ENCODE measurements around the gene MAP2K4.

Gene MAP2K4

DNA sequence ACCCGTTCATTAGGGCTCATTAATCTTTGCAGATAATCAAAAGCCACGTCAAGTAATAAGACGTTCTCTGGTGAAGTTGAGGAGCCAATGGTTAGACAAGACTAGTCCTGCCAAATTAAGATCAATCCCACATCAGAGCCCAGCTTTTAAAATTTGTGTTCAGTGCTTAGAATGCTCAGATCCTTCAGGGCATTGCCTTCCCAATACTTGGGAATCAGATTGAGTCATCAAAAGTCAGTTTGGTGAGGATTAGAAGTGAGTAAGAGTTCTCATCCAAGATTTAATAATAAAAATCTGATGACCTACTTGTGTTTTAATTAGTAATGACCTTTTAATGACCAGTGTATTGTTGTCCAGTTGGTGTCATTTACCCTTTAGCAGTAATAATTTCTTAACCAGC lies 19.8 kb downstream of the MAP2K4 start:
- DNase-seq, result no peak

DNA sequence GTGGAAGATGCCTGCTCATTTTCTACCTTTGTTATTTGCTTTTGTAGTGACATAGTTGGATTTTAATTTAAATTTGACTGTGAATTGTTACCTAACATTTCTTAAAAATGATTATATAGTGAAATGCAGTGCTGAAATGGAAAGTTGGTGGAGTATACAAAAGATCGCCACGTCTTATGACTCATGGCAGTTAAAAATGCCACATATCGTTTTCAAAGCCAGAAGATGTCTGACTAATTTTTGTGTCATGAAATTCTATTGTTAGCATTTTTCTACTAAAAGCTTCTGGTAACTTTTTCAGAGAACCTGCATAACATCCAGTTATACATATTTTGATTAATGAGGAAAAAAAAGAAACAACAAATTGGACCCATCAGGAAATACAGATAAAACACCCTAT lies 20.6 kb downstream of the MAP2K4 start:
- no peak for DNase-seq

DNA sequence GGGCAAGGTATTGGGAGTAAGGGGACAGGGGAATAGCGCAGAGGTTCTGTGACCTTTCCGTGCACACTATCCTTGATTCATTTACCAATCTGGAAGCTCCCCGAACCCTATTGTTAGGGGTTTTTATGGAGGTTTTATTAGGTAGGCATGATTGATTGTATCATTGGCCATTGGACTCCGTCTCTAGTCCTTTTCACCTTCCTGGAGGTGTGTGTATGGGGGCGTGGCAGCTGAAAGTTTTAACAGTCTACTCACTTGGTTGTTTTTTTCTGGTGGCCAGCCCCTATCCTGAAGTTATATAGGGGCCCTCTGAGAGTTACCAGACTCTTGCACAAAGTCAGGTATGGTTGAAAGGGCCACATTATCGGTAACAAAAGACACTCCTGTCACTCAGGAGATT lies 23.0 kb downstream of the MAP2K4 start:
- DNase-seq, result no peak

DNA sequence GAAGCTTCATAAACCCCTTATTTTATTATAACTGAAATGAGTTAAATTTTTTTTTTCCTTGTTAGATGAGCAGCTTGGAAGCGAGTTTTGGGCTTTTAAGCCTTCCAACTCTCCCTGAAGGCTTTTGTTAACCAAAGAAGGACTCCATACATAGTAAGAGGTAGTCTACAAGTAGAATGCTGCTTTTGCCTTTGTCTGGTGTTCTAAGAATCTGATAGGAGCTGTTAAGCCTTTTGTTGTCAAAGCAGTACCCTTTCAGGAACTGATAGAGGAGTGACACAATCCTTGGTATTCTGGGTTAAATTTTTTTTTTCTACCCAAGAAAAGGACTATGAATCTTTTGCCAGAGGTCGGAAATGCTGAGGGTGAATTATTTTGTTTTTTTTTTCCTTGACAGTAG lies 26.1 kb downstream of the MAP2K4 start:
- no peak for DNase-seq

DNA sequence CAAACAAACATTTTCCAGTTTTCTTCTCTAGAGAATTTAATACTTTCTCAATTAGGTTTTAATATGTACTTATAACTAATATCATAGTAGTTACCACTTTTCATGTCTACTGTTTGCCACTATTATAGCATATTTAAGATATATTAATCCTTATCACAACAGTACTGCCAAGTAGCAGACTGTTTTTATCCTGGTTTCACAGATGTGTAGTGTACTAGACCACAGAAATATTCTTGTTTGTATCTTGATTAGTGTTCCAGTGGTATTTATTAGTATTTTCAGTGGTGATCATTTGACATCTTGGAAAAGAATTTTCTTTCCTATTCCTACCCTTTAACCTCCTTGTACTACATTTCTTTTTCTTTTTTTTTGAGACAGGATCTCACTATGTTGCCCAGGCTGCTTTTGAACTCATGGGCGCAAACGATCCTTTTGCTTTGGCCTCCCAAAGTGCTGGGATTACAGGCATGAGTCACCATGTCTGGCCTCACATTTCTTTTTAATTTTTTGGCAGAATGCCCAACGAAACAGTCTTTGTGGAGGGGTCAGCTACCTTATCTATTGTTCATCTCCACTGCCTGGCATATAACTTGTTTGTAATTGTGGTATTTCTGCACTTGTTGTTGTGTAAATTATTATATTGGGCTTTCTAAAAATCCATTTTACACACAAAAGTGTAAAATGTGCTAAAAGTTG lies 27.2 kb downstream of the MAP2K4 start:
- no peak for DNase-seq

DNA sequence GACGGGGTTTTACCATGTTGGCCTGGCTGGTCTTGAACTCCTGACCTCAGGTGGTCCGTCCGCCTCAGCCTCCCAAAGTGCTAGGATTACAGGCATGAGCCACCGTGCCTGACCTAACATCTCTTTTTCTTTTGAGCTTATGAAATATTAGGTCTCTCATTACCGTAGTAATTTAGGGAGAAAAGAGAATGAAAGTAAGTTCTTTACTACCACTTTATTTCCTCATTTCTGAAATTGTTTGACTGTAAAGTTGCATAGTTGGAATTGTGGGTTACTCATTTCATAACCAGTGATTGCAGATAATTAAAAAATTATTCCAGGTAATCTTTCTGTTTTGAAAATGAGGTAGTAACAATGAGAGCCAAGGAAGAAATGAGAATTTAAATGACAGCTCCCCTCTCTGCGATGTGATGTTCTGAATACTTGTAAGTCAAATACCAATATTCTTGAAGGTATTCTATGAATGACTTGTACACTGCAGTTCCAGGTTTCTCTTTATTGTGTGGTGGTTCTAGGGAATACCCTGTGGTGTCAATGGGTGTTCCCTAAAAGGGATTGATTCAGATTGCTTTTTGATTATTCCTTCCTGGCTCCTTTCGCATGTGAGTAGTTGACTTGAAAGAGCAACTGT lies 28.3 kb downstream of the MAP2K4 start:
- DNase-seq, result no peak

DNA sequence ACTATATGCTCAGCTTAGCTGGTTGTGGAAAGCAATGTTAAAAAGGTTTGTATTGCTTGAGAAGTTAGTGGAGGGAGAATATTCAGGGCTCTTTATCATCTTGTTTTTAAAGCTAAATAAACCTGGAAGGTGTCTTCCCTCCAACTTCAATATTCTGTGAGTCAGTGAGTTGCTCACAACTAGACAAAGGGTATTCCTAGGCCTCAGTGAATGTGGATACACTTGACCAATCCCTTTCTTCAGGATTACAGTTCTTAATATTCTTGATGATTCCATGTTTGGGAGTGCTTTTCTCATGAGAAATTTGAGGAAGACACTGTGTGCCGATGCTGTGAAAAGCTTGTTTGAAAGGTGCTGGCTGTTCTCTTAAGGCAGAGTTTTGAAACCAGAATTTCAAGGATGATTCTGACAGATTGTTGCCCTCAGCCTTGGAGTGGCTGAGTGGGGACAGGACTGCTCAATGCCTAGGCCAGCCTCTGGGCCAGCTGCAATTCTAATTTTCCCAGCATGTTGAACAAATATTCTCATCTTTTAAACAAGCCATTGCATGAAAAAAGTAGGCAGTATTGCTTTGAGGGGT lies 30.1 kb downstream of the MAP2K4 start:
- no peak for DNase-seq

DNA sequence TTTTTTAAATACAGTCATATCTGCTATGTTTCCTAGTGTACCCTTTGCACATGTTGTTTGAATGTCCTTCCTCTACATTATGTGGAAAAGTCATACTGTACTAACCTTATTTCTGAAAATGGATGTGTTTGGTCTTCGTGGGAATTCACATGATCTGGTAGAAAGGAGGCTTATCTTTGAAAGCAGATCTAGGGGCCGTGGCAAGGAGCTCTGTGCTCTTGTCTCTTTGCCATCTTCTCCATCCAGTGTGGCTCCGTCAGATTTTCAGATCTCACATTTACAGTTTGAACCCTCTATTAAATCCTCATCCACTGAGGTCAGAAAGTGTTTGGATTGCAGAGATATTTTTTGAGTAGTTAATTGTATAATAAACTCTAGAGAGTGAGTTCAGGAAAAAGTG lies 32.9 kb downstream of the MAP2K4 start:
- no peak for DNase-seq

DNA sequence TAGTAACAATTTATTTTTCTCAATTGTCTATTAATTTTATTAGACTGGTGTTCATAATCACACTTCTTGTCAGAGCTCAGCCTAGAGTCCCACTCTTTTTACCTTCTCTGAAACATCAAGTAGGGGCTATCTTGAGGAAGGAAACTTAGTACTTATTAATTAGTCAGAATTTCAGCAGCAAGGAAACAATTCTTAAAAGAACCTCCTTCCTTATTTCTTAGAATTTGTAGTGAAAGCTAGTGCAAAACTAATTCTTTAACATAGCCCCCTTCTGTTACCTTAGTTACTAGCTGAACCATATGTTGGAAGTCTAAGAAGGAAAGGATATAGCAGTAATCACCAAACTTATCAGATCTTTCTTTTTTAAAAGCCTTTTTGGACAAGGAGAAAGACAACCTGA lies 35.2 kb downstream of the MAP2K4 start:
- DNase-seq, result no peak

DNA sequence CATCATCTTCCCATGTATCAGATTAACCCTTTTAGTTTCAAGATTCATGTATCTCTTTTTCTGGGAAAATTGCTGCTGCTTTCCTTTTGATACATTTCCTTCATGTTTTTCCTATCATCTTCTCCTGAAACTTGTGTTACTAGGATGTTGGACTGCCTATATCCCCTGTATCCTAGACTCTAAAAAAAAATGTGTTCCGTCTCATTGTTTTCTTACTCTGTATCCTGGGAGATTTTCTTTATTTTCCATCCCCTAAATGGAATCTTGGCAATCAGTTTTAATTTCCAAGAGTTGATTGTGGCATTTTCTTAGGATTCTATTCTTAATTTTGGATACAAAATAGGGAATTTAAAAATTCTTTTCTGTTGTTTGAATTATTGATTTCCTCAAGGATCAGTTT lies 36.8 kb downstream of the MAP2K4 start:
- DNase-seq, result no peak

DNA sequence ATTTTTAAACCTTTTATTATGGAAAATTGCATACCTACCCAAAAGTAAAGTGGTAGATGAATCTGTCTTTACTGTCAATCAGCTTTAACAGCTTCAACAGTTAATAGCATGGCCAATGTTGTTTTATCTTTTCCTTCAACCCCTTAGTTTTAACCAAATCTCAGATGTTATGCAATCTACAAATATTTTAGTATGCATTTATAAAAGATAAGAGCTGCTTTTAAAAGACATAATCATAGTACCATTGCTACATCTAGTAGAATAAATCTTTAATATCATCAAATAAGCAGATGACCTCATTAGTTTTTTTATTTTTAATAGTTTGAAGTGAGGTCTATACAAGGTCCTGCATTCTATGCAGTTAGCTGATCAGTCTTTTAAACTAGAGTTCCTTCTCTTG lies 37.9 kb downstream of the MAP2K4 start:
- no peak for DNase-seq

DNA sequence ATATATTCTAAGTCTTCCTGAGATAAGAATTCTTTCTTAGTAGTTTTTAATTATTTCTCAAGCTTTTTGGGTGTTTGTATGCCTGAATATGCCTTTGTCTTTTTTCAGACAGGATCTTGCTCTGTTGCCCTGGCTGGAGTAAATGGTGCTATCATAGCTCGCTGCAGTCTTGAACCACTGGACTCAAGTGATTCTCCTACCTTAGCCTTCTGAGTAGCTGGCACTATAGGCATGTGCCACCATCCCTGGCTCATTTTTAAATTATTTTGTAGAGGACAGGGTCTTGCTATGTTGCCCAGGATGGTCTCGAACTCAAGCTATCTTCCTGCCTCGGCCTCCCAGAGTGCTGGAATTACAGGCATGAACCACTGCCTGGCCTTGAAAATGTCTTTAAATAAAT lies 41.6 kb downstream of the MAP2K4 start:
- no peak for DNase-seq

DNA sequence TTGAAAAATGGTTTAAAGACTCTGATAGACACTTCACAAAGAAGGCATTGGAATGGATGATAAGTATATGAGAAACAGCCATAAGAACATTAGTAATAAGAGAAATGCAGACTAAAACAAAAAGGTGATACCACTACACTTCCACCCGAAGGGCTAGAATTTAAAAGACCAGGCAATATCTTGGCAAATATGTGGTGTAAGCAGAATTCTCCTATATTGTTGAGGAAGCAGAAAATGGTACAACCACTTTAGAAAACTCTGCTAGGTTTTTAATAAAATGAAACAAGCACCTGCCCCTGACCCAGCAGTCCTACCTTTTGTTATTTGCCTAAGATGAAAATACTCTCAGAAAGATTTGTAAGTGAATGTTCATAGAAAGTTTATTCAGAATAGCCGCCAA lies 43.7 kb downstream of the MAP2K4 start:
- no peak for DNase-seq

DNA sequence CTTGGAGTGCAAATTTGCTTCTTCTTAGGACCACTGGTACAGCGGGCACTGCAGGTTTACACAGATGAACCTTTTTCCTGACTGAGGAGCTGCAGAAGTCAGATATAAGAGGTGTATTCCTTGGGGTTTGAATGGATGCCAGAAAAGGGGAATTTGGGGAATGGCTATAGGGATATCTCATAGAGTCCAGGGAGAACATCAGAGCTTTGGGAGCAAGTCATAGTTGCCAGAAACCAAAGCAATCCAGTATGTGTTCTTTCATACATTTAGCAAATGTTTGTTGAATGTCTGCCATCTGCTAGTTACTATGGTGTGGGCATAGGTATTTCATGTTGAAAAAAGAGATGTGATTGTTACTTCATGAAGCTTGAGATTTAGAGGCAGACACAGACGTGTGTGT lies 46.8 kb downstream of the MAP2K4 start:
- DNase-seq, result no peak

DNA sequence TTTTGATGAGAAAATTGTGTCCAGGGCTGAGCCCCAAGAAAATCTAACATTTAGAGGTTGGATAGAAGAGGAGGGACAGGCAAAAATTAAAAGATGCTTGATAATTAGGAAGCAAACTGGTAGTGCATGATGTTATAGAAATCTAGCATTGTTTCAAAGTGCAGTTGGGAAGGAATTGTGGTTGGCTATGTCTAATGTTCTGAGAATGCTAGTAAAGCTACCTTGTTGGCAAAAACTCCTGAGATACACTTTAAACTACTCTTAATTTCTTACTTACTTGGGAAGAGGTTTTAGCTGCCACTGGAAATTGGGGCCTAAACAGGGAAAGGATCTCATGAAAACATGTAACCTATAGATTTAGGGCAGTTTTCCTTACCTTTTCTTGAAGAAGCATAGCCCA lies 48.3 kb downstream of the MAP2K4 start:
- no peak for DNase-seq

DNA sequence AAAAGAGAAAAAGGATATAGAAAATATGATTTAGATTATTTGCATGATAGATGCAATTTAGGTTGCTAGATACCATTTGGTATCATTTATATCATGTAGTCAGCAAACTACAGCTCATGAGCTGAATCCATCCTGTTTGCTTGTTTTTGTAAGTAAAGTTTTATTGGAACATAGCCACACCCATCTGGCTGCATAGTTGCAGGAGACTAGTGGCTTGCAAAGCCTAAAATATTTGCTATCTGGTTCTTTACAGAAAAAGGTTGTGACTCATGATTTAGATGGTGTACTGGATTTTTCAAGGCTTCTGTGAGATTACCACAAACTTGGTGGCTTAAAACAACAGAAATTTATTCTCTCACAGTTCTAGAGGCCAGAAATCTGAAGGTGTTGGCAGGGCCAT lies 49.9 kb downstream of the MAP2K4 start:
- no peak for DNase-seq

DNA sequence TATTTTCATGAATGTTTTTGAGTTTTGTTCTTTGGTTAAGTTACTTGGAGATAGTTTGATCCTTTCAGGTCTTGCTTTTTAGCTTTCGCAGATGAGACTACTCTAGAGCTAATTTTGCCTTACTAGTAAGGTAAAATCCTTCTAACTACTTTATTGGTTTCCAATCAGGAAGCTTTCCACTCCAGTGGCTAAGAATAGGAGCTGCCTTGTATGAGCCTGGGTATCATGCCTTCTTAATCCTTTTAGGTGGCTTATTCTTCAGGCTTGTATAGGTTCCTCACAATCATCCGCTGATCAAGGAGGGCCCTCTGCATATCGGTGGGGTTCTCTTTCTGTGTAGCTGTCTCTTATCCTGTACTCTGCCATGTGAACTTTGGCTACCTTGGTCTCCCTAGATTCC lies 53.7 kb downstream of the MAP2K4 start:
- no peak for DNase-seq

DNA sequence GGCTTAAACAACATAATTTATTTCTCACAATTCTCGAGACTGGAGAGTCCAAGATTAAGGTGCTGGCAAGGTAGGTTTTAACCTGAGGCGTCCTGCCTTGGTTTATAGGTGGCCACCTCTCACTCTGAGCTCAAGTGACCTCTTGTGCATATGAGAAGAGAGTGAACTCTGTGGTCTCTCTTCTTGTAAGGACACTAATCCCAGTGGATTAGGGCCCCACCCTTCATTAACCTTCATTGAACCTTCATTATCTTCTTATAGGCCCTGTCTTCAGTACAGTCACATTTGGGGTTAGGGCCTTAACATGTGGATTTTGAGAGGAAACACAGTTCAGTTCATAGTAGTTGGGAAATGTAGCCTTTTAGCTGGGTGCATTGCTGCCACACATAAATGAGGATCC lies 57.1 kb downstream of the MAP2K4 start:
- DNase-seq, result no peak

DNA sequence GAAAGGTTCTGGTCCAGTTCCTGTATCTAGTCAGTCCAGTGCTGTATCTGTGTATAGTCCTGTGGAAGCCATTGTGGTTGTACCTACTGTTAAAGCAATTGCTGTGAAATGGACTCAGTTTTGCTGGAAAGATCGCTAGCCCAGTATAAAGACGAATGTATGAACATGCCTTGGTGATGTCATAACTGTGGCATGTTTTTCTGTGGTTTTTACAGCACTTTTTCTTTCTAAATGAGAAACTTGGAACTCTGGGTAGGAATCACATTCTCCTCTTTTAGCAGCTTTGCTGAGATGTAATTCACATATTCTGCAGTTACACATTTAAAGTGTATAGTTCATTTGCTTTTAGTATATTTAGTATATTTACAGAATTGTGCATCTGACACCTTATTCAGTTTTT lies 58.1 kb downstream of the MAP2K4 start:
- DNase-seq, result no peak

DNA sequence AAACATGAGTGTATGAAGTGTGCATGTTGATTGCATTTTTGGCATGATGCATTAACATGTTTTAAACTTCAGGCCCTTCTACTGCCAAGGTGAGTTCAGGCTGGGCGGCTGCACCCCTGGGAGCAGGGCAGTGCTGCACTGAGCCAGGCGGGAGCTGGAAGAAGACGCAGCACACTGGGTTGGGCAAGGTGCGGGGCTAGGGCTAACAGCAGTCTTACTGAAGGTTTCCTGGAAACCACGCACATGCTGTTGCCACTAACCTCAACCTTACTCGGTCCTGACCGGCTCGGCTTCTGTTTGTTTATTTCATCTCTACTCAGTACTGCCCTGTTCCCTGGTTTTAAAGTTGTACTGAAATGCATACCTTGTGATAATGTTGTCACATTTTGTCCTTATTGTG lies 61.0 kb downstream of the MAP2K4 start:
- DNase-seq, result no peak

DNA sequence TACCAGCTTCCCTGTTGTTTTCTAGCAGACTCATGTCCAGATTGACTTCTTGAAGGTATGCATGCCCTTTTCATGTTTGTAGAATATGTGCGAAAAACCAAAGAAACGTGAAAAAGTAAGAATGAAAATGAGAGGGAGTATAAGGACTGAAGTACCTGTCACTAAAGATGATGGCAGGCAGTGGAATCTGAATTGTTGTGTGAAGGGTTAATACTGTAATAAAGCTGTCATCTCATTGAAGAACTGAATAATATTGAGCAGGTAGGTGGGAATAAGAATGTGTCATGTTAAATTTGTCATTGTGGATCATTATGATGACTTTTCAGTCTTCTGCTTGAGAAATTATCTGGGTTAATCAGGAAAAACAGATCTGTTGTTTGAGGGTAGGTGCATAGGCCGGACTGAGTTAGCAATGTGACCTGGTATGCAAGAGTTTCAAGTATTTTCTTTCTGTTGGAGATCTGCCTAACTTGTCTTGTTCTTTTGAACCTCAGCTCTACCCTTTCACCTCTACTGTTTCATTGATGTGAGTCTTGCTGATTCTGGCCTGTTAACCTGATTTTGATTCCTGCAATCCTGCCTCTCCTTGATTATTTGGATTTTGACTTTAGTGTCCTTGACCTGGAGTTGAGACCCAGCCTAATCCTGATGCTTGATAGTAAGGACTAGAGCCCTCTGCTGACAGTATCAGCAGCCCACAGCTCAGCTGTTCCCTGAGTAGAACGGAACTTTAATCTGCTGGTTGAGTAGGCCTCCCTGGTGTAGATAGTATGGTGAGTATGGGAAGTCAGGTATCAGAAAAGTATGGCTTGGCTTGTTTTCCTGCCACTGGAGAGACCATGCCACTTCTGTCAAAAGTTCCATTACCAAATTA lies 64.6 kb downstream of the MAP2K4 start:
- no peak for DNase-seq

DNA sequence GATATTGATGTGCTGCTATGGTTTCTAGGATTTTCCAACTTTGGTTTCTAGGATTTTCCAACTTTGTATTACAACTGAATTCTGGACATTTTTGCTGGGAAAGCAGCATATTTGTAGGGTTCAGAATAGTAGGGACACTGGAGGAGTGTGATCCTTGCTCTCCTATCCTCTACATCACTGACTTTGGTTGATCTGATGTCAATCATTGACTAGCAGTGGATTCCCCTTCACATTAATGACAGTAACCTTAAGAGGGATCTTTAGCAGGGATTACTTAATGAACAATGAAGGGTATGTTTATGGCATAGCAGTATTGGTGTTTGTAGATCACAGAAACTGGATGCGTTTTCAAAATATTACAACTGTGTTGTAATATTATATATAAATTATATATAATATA lies 67.4 kb downstream of the MAP2K4 start:
- no peak for DNase-seq

DNA sequence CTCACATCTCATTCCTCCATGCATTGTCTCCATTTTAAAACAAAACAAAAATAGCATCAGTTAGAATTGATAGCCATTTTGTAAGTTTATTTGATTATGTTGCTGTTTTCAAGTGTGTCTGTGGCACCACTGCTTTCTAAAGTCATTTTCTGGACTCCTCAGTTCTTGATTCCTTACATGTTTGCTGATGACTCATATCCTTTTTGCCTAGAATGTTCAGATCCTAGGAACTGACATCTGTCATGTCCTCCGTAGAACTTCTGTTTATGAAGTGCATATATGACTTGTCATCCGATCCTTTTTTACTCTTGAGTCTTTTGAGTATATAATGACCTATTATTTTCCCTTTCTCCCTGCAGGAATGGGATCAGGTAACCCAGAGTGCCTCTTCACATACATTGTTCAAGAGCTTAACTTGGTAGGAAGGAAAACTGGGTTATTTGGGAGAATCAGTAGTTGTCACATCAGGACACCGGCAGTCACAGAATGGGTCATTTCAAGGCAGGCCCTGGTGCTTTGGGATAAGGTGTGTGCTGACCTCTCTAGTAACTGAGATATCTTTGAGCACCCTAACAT lies 69.2 kb downstream of the MAP2K4 start:
- no peak for DNase-seq

Measured in CD4-positive, alpha-beta T cell treated with Interleukin-17A for 4 hours (primary cell).